Anterior cingulate cortex (tissue), 58 donors: ENCODE results near the gene CS.

Experiments
- DNase-seq, 58 donors: peaks; one replicate each; lab custom pipeline; 2025; lab: John Stamatoyannopoulos, UW

The CS gene

GRCh38 chr12:56255671-56256070 lies 44.5 kb downstream of the CS start:
- DNase-seq, result no peak

DNA sequence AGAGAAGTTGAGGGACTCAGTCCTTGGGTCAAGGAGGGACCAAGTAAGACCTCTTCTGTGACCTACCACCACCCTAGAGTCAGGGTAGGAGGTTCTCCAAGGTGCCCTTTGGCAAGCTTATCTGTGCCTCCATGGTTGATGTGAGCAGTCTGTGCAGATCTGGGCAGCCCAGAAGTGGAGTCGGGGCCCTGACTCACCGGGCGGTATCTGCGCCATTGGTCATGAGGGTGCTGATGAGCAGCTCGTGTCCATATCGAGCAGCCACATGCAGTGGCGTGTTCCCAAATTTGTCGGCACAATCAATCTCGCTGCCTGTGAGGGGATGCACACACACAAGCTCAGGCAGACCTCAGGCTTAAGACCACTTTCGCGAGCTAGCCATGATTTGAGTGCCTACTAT lies 47.0 kb downstream of the CS start:
- no peak for DNase-seq

DNA sequence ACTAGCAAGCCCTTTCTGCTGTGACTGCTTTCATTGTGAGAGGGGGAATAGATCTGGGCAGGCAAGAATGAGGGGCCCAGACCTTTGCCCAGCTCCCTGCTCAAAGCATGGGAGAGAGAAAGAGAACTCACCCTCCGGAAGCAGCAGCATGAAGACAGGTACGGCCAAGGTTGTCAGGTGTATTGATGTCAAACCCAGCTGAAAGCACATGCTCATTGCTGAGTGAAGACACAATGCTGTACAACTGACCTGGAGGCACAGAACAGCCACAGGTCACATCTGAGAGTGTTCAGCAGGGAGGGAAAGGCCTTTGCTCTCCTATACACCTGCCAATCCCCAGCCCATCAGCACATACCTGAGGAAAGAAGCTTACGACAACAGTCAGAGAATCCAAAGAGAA lies 47.5 kb downstream of the CS start:
- no peak for DNase-seq

GRCh38 chr12:56248711-56249110 lies 51.4 kb downstream of the CS start:
- DNase-seq, result no peak

GRCh38 chr12:56247923-56248322 lies 52.2 kb downstream of the CS start:
- no peak for DNase-seq

DNA sequence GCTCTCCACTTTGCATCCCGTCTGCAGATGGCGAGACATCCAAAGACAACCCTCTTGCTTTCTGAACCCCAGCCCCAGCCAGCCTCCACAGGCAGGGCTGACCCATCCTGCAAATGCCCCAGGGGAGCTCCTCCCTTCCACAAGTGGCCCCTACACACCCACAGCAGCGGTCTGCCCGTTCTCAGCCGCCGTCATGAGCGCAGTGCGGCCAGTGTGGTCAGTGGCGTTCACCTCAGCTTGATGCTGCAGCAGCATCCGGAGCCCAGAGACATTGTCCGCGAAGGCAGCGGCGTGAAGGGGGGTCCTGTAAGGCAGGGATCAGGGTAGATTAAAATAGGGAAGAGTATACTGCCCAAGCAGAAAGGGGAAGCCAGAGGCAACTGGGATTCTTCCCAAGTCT lies 55.6 kb downstream of the CS start:
- DNase-seq, result no peak

GRCh38 chr12:56243731-56244181 lies 56.4 kb downstream of the CS start:
- DNase-seq, result no peak

- no peak for DNase-seq
These were observed 57.1 kb downstream of the CS start for GRCh38 chr12:56242986-56243385.

DNA sequence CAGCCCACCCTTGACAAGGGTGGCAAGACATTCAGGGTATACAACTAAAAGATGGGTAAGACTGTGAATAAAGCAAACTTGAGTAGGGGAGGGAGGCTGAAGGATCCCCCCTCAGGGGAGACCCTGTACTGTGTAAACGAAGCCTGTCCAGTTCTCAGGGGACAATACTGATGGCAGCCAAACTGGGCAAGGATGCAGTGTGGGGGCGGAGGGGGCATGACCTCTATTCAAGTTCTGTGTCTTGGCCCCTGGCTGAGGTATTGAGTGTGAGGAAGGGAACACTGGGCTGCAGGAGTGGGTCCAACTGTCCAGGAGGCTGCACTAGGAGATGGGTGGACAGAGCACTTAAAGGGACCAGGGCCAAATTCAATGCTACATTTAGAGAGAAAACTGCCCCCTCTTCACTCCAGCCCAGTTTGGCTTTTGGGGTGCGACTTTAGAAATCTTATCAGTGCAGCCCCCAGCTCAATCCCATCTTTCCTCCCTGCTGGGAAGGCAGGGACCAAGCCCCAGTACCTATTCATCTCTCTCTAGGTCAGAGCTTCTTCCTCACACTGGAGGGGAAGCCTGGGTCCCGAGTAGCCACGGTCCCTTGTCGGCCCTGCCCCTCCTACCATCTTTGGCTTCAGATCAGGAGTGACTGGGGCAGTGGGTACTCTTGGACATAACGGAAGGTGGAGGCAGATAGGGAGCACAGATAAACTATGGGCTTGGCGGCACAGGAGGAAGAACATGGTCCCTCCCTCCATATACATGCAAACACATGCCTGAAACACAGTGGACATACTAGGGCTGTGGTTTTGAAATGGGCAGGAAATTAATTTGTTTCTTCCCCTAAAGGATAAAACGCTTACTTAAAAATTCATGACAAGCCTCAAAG lies 58.5 kb downstream of the CS start:
- no peak for DNase-seq

DNA sequence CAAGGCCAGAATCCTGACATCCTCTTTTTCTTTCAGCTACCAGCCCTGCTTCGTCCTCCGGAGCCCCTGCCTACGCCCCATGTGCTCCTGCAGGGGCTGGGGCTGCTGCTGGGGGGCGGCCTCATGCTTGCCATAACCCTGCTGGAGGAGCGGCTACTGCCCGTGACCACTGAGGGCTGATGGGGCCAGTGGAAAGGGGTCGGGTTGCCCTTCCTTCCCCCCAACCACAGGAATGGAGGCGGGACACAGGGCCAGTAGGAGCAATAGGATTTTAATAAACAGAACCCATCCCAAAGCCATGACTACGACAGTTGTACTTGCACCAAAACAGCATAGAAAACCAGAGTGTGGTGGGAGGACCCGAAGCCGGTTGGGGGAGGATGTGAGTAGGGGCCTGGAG lies 62.6 kb downstream of the CS start:
- DNase-seq, result no peak

- DNase-seq, result no peak
These were observed 63.1 kb downstream of the CS start for GRCh38 chr12:56236985-56237384.

DNA sequence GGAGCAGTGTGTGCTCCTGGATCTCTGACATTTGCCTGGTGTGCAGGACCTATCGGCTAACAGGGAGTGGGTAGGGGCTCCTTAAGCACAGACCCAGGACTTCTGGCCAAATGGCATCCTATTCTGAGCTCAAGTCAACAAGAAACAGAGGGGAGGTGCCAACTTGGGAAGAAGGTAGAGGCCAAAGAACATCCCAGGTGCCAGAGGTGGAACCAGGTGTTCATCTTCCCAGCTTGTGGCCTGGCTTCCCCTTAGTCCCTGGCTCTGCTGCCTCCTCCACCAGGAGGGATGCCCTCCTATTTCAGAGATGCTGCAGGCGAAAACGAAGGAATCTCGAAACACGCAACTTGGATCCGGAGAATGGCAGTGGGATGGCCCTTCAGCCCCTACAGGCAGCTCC lies 64.0 kb downstream of the CS start:
- no peak for DNase-seq

GRCh38 chr12:56234746-56235436 lies 65.2 kb downstream of the CS start:
- no peak for DNase-seq

- no peak for DNase-seq
These were observed 68.9 kb downstream of the CS start for GRCh38 chr12:56231184-56231582.

DNA sequence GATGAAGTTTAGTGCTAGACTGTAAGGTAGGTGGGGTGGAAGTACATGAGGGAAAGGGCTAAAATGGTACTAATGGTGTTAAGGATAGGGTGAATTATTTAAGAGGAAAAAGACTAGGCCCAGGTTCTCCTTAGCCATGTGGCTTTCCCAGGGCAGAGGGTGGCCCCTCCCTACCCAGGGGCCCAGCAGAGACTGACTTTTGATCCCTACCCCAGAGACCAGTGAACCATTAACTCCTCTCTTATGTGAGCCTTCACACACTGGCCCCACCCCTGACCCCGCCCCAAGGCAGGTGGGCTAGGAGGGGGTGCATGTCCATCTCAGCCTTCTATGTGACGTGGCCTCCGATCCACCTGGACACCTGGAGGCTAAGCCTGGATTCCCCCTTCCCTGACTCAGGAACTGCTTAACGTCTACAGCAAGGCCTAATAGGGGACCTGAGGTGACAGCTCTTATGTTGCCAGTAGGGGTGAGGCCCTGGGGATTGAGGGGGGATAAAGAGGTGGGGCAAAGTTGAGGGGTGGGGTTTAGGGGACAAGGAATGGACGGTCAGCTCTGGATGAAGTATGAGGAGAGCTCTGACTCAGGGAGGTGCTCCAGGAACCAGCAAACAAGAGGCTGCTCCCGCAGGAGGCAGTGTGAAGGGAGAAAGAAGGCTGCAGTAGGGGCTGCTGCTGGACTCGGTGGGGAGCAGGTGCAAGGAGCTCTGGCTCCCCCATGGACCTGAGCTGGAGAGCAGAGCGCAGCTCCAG lies 69.5 kb downstream of the CS start:
- DNase-seq, result no peak

DNA sequence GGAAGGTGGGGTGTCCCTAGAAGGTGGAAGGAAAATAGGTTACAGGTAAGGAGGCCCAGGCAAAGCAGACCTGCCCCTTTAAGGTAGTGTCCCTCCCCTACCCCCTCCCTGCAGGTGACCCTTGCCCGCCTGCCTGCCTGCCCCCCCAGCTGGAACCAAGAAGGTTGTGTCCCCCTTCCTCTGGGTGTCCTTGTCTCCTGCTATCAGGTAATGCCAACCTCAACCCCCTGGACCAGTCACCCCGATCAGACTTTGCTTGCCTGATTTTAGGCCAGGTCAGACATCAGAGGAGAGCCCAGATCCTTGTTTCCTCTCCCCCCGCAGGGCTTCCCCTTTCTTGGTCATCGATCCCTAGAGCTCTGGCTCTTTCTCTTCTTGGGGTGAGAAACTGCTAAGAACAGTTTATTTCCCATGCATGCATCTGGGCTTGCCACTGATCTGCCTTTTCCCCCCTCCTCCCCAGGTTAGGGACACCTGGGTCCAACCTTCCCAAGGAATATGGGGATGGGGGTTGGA lies 70.2 kb downstream of the CS start, which contains the start of gene SLC39A5:
SLC39A5 (plus strand) TSS at position 136 of the 516 bp plus-strand sequence. CDS start 1,224 bp downstream, outside the sequence.
- no peak for DNase-seq

DNA sequence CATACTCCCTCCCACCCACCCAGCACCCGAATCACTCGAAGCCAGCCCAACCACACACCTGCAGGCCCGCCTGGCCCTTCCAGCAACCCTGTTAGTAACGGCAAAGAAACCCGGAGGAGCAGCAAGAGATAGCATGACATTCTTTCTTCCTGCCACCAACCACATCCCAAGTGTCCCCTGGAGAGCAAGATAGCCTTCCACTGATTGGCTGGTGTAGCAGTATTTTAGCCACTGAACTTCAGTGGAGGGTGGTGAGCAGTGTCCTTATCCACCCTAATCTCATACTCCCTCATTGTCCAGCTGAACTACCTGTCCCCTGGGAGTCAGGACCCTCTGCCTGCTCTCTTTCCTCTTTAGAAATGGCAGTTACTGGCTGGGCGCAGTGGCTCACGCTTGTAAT lies 71.0 kb downstream of the CS start:
- DNase-seq, result no peak

DNA sequence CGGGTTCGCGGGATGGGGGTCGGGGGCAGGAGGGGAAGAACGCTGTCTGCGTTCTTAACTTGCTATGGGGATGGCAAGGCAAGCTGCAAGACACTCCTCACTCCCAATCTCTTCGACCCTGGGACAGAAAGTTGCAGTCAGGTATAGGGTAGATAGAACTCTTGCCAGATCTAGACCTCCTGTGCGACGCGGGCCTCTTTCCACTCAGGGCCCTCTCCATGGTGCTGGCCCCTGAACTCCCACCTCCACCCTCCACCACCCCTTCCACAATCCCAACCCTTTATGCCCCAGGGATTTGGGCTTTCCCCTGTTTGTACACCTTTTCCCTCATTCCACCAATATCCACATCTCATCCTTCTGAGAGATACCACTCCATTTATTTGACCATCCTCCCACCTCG lies 75.2 kb downstream of the CS start:
- DNase-seq, result no peak

GRCh38 chr12:56224102-56224701 lies 75.9 kb downstream of the CS start, which contains the start of gene NABP2:
Gene NABP2 (plus strand): TSS chr12:56224342. CDS start chr12:56224857, 515 bp downstream.
- peak; percentile 77 to 99 (median 96) for DNase-seq

- DNase-seq, result no peak
These were observed 76.5 kb downstream of the CS start for GRCh38 chr12:56223571-56224101.
